Measurements from ENCODE around the gene GRIK5.

GRIK5 gene

GRCh38 chr19:42095142-42095813, 25.3 kb upstream of the GRIK5 start:
- DNase-seq (ENCODE audit: low read depth): no peak

GRCh38 chr19:42093926-42094325, 23.9 kb upstream of the GRIK5 start:
- no peak for DNase-seq (ENCODE audit: low read depth)

GRCh38 chr19:42093505-42093904, 23.5 kb upstream of the GRIK5 start:
- no peak for DNase-seq (ENCODE audit: low read depth)

- no peak for DNase-seq (ENCODE audit: low read depth)
Measured at GRCh38 chr19:42092350-42092749, 22.3 kb upstream of the GRIK5 start.

GRCh38 chr19:42091742-42092141, 21.7 kb upstream of the GRIK5 start:
- no peak for DNase-seq (ENCODE audit: low read depth)

- DNase-seq (ENCODE audit: low read depth): no peak
Measured at GRCh38 chr19:42091300-42091699, 21.3 kb upstream of the GRIK5 start.

GRCh38 chr19:42090672-42091071, 20.7 kb upstream of the GRIK5 start:
- no peak for DNase-seq (ENCODE audit: low read depth)

GRCh38 chr19:42089772-42090171, 19.8 kb upstream of the GRIK5 start:
- no peak for DNase-seq (ENCODE audit: low read depth)

- no peak for DNase-seq (ENCODE audit: low read depth)
Measured at GRCh38 chr19:42089191-42089750, 19.3 kb upstream of the GRIK5 start.

GRCh38 chr19:42088471-42089190, 18.6 kb upstream of the GRIK5 start:
- DNase-seq (ENCODE audit: low read depth): peak; percentile 28

GRCh38 chr19:42086770-42087550, 17.0 kb upstream of the GRIK5 start:
- no peak for DNase-seq (ENCODE audit: low read depth)

GRCh38 chr19:42086188-42086736, 16.3 kb upstream of the GRIK5 start:
- no peak for DNase-seq (ENCODE audit: low read depth)

- DNase-seq (ENCODE audit: low read depth): no peak
Measured at GRCh38 chr19:42083537-42083936, 13.5 kb upstream of the GRIK5 start.

- DNase-seq (ENCODE audit: low read depth): peak; percentile 35
Measured at GRCh38 chr19:42081584-42082203, 11.7 kb upstream of the GRIK5 start.

- DNase-seq (ENCODE audit: low read depth): no peak
Measured at GRCh38 chr19:42080764-42081375, 10.9 kb upstream of the GRIK5 start.

GRCh38 chr19:42079886-42080763, 10.1 kb upstream of the GRIK5 start:
- no peak for DNase-seq (ENCODE audit: low read depth)

GRCh38 chr19:42079276-42079669, 9.3 kb upstream of the GRIK5 start:
- no peak for DNase-seq (ENCODE audit: low read depth)

- no peak for DNase-seq (ENCODE audit: low read depth)
Measured at GRCh38 chr19:42078538-42079275, 8.7 kb upstream of the GRIK5 start.

- no peak for DNase-seq (ENCODE audit: low read depth)
Measured at GRCh38 chr19:42078058-42078457, 8.1 kb upstream of the GRIK5 start.

Measured in GM04504 (cell line).